M059J (cell line): ENCODE measurements around the gene PRDM11. TPM values are rescaled to one million over a fixed set of nuclear protein-coding genes. Genes with fewer than 3 reads are reported as not detected.
"Not testable (repeated sequence)": the region's sequence is repeated elsewhere in the genome, so short reads cannot be mapped to it uniquely, and the experiment has no call there.

Experiments used
- DNase-seq: peaks from one replicate; pipeline ENCODE4 v3.0.0-alpha.2; 2012; ENCODE audit warnings: low read depth
- total RNA-seq: library from RNA; depleted of rRNA; stranded (reverse); fragments of >200 nt; shearing (Covaris generic); gene quantifications from 2 replicates; pipeline ENCODE4 v1.2.3, GENCODE V29; 2014; rRNA removed

The PRDM11 gene
- total RNA-seq, result 3.5 and 6.1 TPM in 2 replicates

GRCh38 chr11:45146072-45147016 is at the start of gene PRDM11:
TSS of gene PRDM11 (plus strand) at chr11:45146639. CDS start at chr11:45181767, 35,128 bp downstream.
- DNase-seq, result peak; percentile 78

- peak; percentile 84 for DNase-seq
These were observed 48.5 kb upstream of the PRDM11 start for GRCh38 chr11:45097721-45098493.

- DNase-seq, result no peak
These were observed 47.5 kb upstream of the PRDM11 start for GRCh38 chr11:45098929-45099328.

GRCh38 chr11:45100339-45100738 is 46.1 kb upstream of the PRDM11 start:
- no peak for DNase-seq

- no peak for DNase-seq
These were observed 44.1 kb upstream of the PRDM11 start for GRCh38 chr11:45102361-45102809.

GRCh38 chr11:45102810-45103621 is 43.4 kb upstream of the PRDM11 start:
- DNase-seq, result peak; percentile 87

- DNase-seq, result no peak
These were observed 42.2 kb upstream of the PRDM11 start for GRCh38 chr11:45104006-45104789.

- no peak for DNase-seq
These were observed 41.7 kb upstream of the PRDM11 start for GRCh38 chr11:45104790-45105084.

GRCh38 chr11:45105233-45105983 is 41.0 kb upstream of the PRDM11 start:
- DNase-seq, result peak; percentile 62

GRCh38 chr11:45105984-45106375 is 40.5 kb upstream of the PRDM11 start:
- DNase-seq, result no peak

- DNase-seq, result no peak
These were observed 40.0 kb upstream of the PRDM11 start for GRCh38 chr11:45106440-45106839.

- no peak for DNase-seq
These were observed 39.4 kb upstream of the PRDM11 start for GRCh38 chr11:45107029-45107428.

GRCh38 chr11:45108070-45109064 is 38.1 kb upstream of the PRDM11 start:
- DNase-seq, result no peak

GRCh38 chr11:45109400-45109799 is 37.0 kb upstream of the PRDM11 start:
- no peak for DNase-seq

- DNase-seq, result peak; percentile 74
These were observed 35.9 kb upstream of the PRDM11 start for GRCh38 chr11:45110562-45110961.

GRCh38 chr11:45113807-45114206 is 32.6 kb upstream of the PRDM11 start:
- DNase-seq, result no peak

- not testable (repeated sequence) for DNase-seq
These were observed 18.6 kb upstream of the PRDM11 start for GRCh38 chr11:45127836-45128235.

- DNase-seq, result no peak
These were observed 12.6 kb upstream of the PRDM11 start for GRCh38 chr11:45133878-45134277.

- no peak for DNase-seq
These were observed 5.3 kb upstream of the PRDM11 start for GRCh38 chr11:45141171-45141570.
